Ovary (tissue), 3 donors: Measurements from ENCODE around the gene ZFYVE1.
"Not testable (repeated sequence)": the region's sequence is repeated elsewhere in the genome, so short reads cannot be mapped to it uniquely, and the experiment has no call there.

ENCODE experiments used
- CTCF ChIP-seq, 3 donors: fragments of 450-650 bp in 2 of 3; fragments of 200-600 bp in 1 of 3; IDR thresholded peaks; one replicate each; pipeline versions ENCODE4 v1.5.1 to v1.8.0; 2016 to 2022; ENCODE audit warnings: antibody characterized with exemption in 3 of 3, mild to moderate bottlenecking in 1 of 3
- EP300 ChIP-seq: sonication (generic); formaldehyde crosslinking; IDR thresholded peaks from one replicate; pipeline ENCODE4 v1.6.1; 2017; ENCODE audit warnings: antibody characterized with exemption
- donor health status: DM: no; HTN: no; CAD: no.

GRCh38 chr14:72962336-72962754 is 64.6 kb downstream of the ZFYVE1 start:
- TF ChIP-seq CTCF (IDR thresholded peaks at IDR 0.05); EP300: not testable (repeated sequence)
